Endothelial cell of umbilical vein (primary cell): ENCODE data around the gene PHF12. TPM values are rescaled to one million over a fixed set of nuclear protein-coding genes. Genes with fewer than 3 reads are reported as not detected.
"Not testable (repeated sequence)": the region's sequence is repeated elsewhere in the genome, so short reads cannot be mapped to it uniquely, and the experiment has no call there.

ENCODE experiments used
- BruUV-seq: library from RNA; stranded (reverse); fragments of 400-500 nt; replicated peaks from 2 replicates; lab custom pipeline; 2021; lab: Mats Ljungman, UMichigan
- CTCF ChIA-PET: fragments of 300-600, 350-600 bp; sonication (Branson Sonifier 250); formaldehyde crosslinking; loops from one replicate; lab custom pipeline; 2021; ENCODE audit warnings: antibody characterized with exemption, inconsistent platforms; lab: Charles Lee
- POLR2A ChIA-PET: fragments of 300-600, 350-600 bp; sonication (Branson Sonifier 250); formaldehyde crosslinking; loops from one replicate; lab custom pipeline; 2021; ENCODE audit warnings: antibody characterized with exemption, inconsistent platforms; lab: Charles Lee
- DNase-seq: peaks from one replicate; pipeline ENCODE4 v3.0.0-alpha.2; 2011; ENCODE audit warnings: low read depth, low spot score
- FAIRE-seq: peaks from 2 replicates; lab custom pipeline; 2011; peaks lifted over from hg19 to GRCh38; lab: Jason Lieb, UNC
- H2AFZ ChIP-seq: 2 replicates; pipeline ENCODE4 v1.6.0; 2012; ENCODE audit warnings: low read depth, low read length, control low read depth, inconsistent platforms
- H3K27ac ChIP-seq: 2 replicates; pipeline ENCODE4 v1.5.1; 2011; ENCODE audit warnings: low read depth, mild to moderate bottlenecking, control low read depth, low read length, moderate library complexity; ENCODE audit not compliant: insufficient read depth
- H3K27me3 ChIP-seq, 2 experiments: 2 replicates each; pipeline versions ENCODE4 v1.6.0 to v1.6.1; 2011; ENCODE audit warnings: low read length in 2 of 2, mixed read lengths in 1 of 2; ENCODE audit not compliant: control insufficient read depth in 2 of 2, insufficient read depth in 2 of 2
- H3K36me3 ChIP-seq, 2 experiments: 2 replicates in 1 of 2; 3 replicates in 1 of 2; pipeline ENCODE4 v1.5.1; 2011; ENCODE audit warnings: low read length in 2 of 2, mild to moderate bottlenecking in 1 of 2, moderate library complexity in 1 of 2; ENCODE audit not compliant: control insufficient read depth in 2 of 2, insufficient read depth in 2 of 2; ENCODE audit errors: extremely low read depth in 1 of 2
- H3K4me1 ChIP-seq: 3 replicates; pipeline ENCODE4 v1.5.1; 2011; ENCODE audit warnings: mild to moderate bottlenecking, low read length; ENCODE audit not compliant: control insufficient read depth, insufficient read depth; ENCODE audit errors: extremely low read depth
- H3K4me2 ChIP-seq: 2 replicates; pipeline ENCODE4 v1.6.1; 2011; ENCODE audit warnings: low read length, control low read depth, mixed read lengths; ENCODE audit not compliant: insufficient read depth
- H3K4me3 ChIP-seq, 3 experiments: fragments of 200-600 bp in 1 of 3; sonication (generic), shearing (Covaris generic) in 1 of 3; replicated peaks in 1 of 3; 2 replicates each; pipeline ENCODE4 v1.5.1; 2011 to 2016; ENCODE audit warnings: control low read depth in 3 of 3, low read length in 3 of 3, mild to moderate bottlenecking in 2 of 3, inconsistent platforms in 1 of 3, low read depth in 1 of 3, moderate library complexity in 1 of 3; ENCODE audit not compliant: insufficient read depth in 1 of 3
- H3K79me2 ChIP-seq: 2 replicates; pipeline ENCODE4 v1.6.0; 2012; ENCODE audit warnings: low read length, inconsistent platforms; ENCODE audit not compliant: control insufficient read depth, insufficient read depth
- H3K9ac ChIP-seq: replicated peaks from 2 replicates; pipeline ENCODE3; 2011; ENCODE audit warnings: low read length, control low read depth; ENCODE audit not compliant: insufficient read depth; ENCODE audit errors: extremely low read depth
- H3K9me1 ChIP-seq: replicated peaks from 3 replicates; pipeline ENCODE4 v1.6.0; 2011; ENCODE audit warnings: mild to moderate bottlenecking, low read length; ENCODE audit not compliant: control insufficient read depth, insufficient read depth; ENCODE audit errors: extremely low read depth
- H3K9me3 ChIP-seq: replicated peaks from 2 replicates; pipeline ENCODE4 v1.5.1; 2012; ENCODE audit warnings: low read length, inconsistent platforms; ENCODE audit not compliant: control insufficient read depth, insufficient read depth
- H4K20me1 ChIP-seq: replicated peaks from 2 replicates; pipeline ENCODE3; 2011; ENCODE audit warnings: mild to moderate bottlenecking, low read length; ENCODE audit not compliant: control insufficient read depth, insufficient read depth; ENCODE audit errors: extremely low read depth
- GATA2 ChIP-seq: IDR thresholded peaks from 2 replicates; pipeline ENCODE4 v1.7.0; 2011; ENCODE audit warnings: low read depth, mild to moderate bottlenecking, moderate library complexity, mixed read lengths, low read length; ENCODE audit not compliant: insufficient read length, insufficient read depth
- MYC ChIP-seq: IDR thresholded peaks from one replicate; pipeline ENCODE4 v1.6.1; 2011; ENCODE audit warnings: mild to moderate bottlenecking, low read depth, low read length
- POLR2AphosphoS5 ChIP-seq: IDR thresholded peaks from 2 replicates; pipeline ENCODE4 v1.6.1; 2012; ENCODE audit warnings: low read depth, mild to moderate bottlenecking, control low read depth, low read length, moderate library complexity; ENCODE audit not compliant: insufficient read depth
- dilution Hi-C: fragments of 300-500 bp; cut with MboI; formaldehyde crosslinking; loops from one replicate; pipeline ENCODE4 v1.15.0; 2019; ENCODE audit warnings: low sequenced_read_pairs; ENCODE audit not compliant: extremely low pct_ligation_motif_present
- intact Hi-C: fragments of 100-400 bp; cut with micrococcal nuclease; formaldehyde crosslinking; loops from one replicate; pipeline ENCODE4 v1.10.0; 2022
- polyA plus RNA-seq, 4 experiments: library from polyadenylated mRNA; depleted of rRNA in 3 of 4; stranded (reverse) in 3 of 4; unstranded in 1 of 4; fragments of >200 nt; gene quantifications; 2 replicates each; pipeline versions ENCODE4 v1.2.1 to v1.2.3, GENCODE V29; 2011 to 2012; ENCODE audit warnings: missing spikeins in 1 of 4
- total RNA-seq: library from RNA; stranded (reverse); gene quantifications from 2 replicates; pipeline ENCODE4 v1.2.3, GENCODE V29; 2021
- TF ChIP-seq, protein P1 (sequence below), 2 donors: IDR thresholded peaks; 1 replicate in 1 of 2; 2 replicates in 1 of 2; pipeline ENCODE4 v1.5.1; 2011; ENCODE audit warnings: low read length in 2 of 2, mild to moderate bottlenecking in 2 of 2, moderate library complexity in 2 of 2, control low read depth in 1 of 2, inconsistent platforms in 1 of 2, low read depth in 1 of 2; ENCODE audit not compliant: insufficient read depth in 1 of 2; ENCODE audit errors: extremely low read depth in 1 of 2

PHF12 gene
- total and polyA plus RNA-seq, 2 donors (not counting 3 experiments of a cell fraction or from before 2014, with no cell fraction given), result 26.6 to 44.2 TPM

DNA sequence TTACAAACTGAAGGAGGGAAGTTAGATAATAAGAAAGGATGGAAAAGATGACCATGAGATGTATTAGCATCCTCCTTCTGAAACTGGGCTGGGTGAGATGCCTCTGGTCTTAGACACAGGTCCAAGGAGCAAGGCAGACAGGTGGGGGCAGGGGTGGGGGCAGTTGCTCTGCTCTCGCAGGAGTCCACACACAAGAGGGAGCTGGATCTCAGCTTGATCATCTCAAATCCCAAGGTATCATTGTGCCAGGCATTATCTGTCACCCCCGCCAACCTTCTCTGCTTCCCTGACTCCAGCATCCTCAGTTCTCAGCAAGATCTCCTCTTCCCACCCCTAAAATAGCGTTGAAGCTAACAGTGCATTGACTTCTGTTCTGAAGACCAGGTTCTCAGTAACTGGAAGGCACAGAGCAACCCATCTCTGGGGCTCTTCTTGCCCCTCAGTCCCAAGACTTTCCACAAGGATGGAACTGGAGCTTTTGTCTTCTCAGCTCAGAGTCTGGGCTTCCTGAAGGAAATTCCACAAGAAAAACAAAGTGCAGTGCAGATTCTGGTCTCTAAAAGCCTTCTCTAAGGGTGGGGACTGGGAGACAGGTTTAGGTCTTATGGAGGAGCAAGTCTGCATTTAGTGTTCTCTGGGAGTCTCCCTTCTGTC lies 55.4 kb downstream of the PHF12 start:
- Histone ChIP-seq H3K9ac (no peak overlapping the region), H2AFZ (no peak overlapping the region), H3K79me2 (peaks cover 25% of the 10 kb centered on the region), H3K27me3 (no peaks in the 10 kb centered on the region), H4K20me1 (no peaks in the 10 kb centered on the region), H3K36me3 (no peaks in the 10 kb centered on the region), H3K27ac (no peak overlapping the region), H3K4me2 (peak overlapping the region; percentile 91), H3K9me3 (no peaks in the 10 kb centered on the region), H3K4me1 (peaks cover 48% of the 10 kb centered on the region), H3K4me3 (peak overlapping the region; percentile 63 to 85 (median 66)), H3K9me1 (no peaks in the 10 kb centered on the region)
- POLR2A ChIA-PET, result interaction anchor here (0.7 kb wide), 1 partner anchor 167 kb away, joined by 3 read pairs; the partner anchor contains the start of gene NEK8
- TF ChIP-seq GATA2 (no peak), MYC (no peak), POLR2AphosphoS5 (no peak)
- TF ChIP-seq, protein P1, sequence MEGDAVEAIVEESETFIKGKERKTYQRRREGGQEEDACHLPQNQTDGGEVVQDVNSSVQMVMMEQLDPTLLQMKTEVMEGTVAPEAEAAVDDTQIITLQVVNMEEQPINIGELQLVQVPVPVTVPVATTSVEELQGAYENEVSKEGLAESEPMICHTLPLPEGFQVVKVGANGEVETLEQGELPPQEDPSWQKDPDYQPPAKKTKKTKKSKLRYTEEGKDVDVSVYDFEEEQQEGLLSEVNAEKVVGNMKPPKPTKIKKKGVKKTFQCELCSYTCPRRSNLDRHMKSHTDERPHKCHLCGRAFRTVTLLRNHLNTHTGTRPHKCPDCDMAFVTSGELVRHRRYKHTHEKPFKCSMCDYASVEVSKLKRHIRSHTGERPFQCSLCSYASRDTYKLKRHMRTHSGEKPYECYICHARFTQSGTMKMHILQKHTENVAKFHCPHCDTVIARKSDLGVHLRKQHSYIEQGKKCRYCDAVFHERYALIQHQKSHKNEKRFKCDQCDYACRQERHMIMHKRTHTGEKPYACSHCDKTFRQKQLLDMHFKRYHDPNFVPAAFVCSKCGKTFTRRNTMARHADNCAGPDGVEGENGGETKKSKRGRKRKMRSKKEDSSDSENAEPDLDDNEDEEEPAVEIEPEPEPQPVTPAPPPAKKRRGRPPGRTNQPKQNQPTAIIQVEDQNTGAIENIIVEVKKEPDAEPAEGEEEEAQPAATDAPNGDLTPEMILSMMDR (IDR thresholded peaks at IDR 0.05; ENCODE audit: extremely low read depth in 1 of 2, insufficient read depth in 1 of 2, low read depth in 1 of 2, low read length in 2 of 2), result no peak
- FAIRE-seq, result peak; percentile 82
- no TSS peak for BruUV-seq
- CTCF ChIA-PET, result interaction anchor here (0.9 to 5.3 kb wide), 10 partner anchors 12 to 169 kb away, joined by 3 to 46 read pairs (median 7); partner anchors contain the start of gene TLCD1
- peak; percentile 28 for DNase-seq
- intact Hi-C loops (loop anchor here (2.0 to 5.0 kb wide), 2 partner anchors 51 to 87 kb away; no protein-coding TSS in a partner anchor), dilution Hi-C loops (no loop called here)

DNA sequence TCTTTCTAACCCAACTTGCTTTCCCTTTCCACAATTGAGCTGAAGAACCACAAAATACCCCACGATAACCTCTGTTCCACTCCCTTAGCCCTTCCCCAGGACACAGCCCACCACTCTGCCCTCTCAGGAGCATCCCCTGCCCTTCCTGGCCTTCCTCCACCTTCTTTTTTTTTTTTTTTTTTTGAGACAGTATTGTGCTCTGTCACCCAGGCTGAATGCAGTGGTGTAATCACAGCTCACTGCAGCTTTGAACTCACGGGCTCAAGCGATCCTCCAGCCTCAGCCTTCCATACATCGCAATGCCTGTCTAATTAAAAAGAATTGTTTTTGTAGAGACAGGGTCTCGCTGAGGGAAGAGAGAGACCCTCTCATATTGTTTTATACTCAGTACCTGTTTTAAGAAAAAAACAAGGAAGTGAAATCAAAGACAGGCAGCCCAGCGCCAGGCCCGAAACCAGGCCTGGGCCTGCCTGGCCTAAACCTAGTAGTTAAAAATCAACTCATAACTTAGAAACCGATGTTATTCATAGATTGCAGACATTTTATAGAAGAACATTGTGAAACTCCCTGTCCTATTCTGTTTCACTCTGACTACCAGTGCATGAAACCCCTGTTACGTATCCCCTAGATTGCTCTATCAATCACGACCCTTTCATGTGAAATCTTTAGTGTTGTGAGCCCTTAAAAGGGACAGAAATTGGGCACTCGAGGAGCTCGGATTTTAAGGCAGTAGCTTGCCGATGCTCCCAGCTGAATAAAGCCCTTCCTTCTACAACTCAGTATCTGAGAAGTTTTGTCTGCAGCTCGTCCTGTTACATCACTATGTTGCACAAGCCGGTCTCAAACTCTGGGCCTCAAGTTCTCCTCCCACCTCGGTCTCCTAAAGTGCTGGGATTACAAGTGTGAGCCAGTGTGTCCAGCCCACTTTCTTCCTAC lies 57.8 kb downstream of the PHF12 start:
- dilution Hi-C loops, H3K36me3 ChIP-seq, H3K9me3 ChIP-seq, H4K20me1 ChIP-seq, DNase-seq, H3K27me3 ChIP-seq, H3K4me3 ChIP-seq, BruUV-seq, H3K9me1 ChIP-seq, H2AFZ ChIP-seq: not testable (repeated sequence)
- intact Hi-C loops, result loop anchor here (2.0 kb wide), 2 partner anchors 15 to 167 kb away; partner anchors contain the start of gene TLCD1
- Histone ChIP-seq H3K4me2 (peak overlapping the region; percentile 61), H3K9ac (peak overlapping the region; percentile 8), H3K4me1 (peaks cover 58% of the 10 kb centered on the region), H3K79me2 (peaks cover 25% of the 10 kb centered on the region), H3K27ac (peak overlapping the region; percentile 84)
- POLR2A ChIA-PET, result interaction anchor here (0.6 to 1.4 kb wide), 2 partner anchors 8 to 57 kb away, joined by 3 to 4 read pairs; no protein-coding TSS in a partner anchor
- peak; percentile 66 for FAIRE-seq
- CTCF ChIA-PET, result interaction anchor here (1.2 to 4.5 kb wide), 9 partner anchors 9 to 166 kb away, joined by 3 to 29 read pairs (median 6); no protein-coding TSS in a partner anchor
